Bronchial epithelial cell (primary cell): ENCODE measurements around the gene HMCN2. TPM values are rescaled to one million over a fixed set of nuclear protein-coding genes. Genes with fewer than 3 reads are reported as not detected.

Source experiments
- DNase-seq: peaks from one replicate; pipeline ENCODE4 v3.0.0-alpha.2; 2010; ENCODE audit warnings: low read depth
- FAIRE-seq: peaks from 2 replicates; lab custom pipeline; 2011; peaks lifted over from hg19 to GRCh38; lab: Jason Lieb, UNC
- H3K27me3 ChIP-seq: 2 replicates; pipeline ENCODE4 v1.5.1; 2011; ENCODE audit warnings: low read length; ENCODE audit not compliant: control insufficient read depth, insufficient read depth
- H3K36me3 ChIP-seq: 2 replicates; pipeline ENCODE4 v1.5.1; 2011; ENCODE audit warnings: low read length; ENCODE audit not compliant: control insufficient read depth, insufficient read depth
- H3K4me3 ChIP-seq: 2 replicates; pipeline ENCODE4 v1.5.1; 2011; ENCODE audit warnings: mild to moderate bottlenecking, low read depth, low read length, control low read depth
- total RNA-seq: library from RNA; depleted of rRNA; stranded (reverse); fragments of >200 nt; gene quantifications from 2 replicates; pipeline ENCODE4 v1.2.1, GENCODE V29; 2014
- TF ChIP-seq, protein P1 (sequence below): IDR thresholded peaks from 2 replicates; pipeline ENCODE4 v1.5.1; 2011; ENCODE audit warnings: mild to moderate bottlenecking, moderate library complexity, low read length, control low read depth, inconsistent platforms; ENCODE audit not compliant: insufficient read depth, severe bottlenecking

Gene HMCN2
- total RNA-seq, 1 donor from 2014 or later = under 0.01 TPM

DNA sequence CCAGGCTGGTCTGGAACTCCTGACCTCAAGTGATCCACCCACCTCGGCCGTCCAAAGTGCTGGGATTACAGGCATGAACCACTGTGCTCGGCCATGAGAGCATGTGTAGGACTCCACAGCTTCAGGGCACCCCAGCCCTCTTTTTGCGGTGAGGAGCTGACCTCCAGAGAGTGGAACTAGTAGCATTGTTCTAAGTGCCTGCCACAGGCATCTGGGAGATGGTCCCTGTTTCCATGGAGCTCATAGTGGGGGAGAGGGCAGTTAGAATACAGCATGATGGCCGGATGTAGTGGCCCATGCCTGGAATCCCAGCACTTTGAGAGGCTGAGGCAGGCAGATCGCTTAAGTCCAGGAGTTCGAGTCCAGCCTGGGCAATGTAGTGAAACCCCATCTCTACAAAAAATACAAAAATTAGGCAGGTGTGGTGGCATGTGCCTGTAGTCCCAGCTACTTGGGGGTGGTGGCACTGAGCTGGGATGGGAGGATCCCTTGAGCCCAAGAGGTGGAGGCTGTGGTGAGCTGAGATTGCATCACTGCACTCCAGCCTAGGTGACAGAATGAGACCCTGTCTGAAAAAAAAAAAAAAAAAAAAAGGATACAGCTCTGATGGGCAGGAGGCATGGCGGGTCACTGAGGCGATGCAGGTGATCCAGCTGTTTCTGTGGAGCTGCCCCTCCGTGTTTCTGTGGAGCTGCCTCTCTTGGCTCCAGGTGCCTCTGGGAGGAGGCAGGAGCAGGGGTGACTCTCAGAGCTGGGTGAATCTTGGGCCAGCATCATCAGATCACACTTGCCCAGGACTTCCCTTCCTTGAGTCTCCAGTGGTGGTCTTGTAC, 183.4 kb downstream of the HMCN2 start:
- FAIRE-seq (no peak), DNase-seq (no peak)
- no peaks in the 10 kb centered on the region for H3K27me3 ChIP-seq
- no peak overlapping the region for H3K4me3 ChIP-seq
- TF ChIP-seq, protein P1, sequence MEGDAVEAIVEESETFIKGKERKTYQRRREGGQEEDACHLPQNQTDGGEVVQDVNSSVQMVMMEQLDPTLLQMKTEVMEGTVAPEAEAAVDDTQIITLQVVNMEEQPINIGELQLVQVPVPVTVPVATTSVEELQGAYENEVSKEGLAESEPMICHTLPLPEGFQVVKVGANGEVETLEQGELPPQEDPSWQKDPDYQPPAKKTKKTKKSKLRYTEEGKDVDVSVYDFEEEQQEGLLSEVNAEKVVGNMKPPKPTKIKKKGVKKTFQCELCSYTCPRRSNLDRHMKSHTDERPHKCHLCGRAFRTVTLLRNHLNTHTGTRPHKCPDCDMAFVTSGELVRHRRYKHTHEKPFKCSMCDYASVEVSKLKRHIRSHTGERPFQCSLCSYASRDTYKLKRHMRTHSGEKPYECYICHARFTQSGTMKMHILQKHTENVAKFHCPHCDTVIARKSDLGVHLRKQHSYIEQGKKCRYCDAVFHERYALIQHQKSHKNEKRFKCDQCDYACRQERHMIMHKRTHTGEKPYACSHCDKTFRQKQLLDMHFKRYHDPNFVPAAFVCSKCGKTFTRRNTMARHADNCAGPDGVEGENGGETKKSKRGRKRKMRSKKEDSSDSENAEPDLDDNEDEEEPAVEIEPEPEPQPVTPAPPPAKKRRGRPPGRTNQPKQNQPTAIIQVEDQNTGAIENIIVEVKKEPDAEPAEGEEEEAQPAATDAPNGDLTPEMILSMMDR = no peak
- H3K36me3 ChIP-seq = no peaks in the 10 kb centered on the region

DNA sequence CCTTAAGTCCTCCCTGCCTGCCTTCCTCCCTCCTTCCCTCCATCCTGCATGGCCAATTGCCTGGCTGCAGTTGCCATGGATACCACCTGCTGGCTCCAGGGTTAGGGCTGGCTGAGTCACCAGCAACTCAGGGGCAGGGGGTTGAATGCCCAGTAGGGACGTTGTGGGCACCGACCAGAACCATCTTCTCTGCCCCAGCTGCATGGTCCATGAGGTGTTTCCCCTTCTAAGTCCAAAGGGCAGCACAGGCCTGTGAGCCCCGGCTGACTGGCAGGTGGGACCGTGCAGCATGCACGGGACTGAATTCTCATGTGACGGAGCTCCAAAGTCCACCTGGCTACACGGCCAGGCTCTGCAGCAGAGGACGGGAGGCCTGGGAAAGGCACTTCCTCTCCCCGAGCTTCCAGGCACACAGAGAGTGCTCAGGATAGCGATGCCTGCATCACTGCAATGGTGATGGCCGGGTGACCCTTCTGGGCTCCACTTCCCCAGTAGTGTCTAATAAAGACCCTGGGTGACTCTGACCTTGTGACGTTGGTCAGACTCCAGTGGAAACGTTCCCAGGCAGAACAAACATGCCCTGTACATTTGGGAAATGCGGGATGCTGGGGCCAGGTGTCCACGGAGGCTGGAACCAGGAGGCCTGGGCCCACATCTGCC, 184.9 kb downstream of the HMCN2 start:
- Histone ChIP-seq H3K36me3 (no peaks in the 10 kb centered on the region), H3K4me3 (no peak overlapping the region), H3K27me3 (no peaks in the 10 kb centered on the region)
- TF ChIP-seq, protein P1 = no peak
- DNase-seq (no peak), FAIRE-seq (peak; percentile 23)

DNA sequence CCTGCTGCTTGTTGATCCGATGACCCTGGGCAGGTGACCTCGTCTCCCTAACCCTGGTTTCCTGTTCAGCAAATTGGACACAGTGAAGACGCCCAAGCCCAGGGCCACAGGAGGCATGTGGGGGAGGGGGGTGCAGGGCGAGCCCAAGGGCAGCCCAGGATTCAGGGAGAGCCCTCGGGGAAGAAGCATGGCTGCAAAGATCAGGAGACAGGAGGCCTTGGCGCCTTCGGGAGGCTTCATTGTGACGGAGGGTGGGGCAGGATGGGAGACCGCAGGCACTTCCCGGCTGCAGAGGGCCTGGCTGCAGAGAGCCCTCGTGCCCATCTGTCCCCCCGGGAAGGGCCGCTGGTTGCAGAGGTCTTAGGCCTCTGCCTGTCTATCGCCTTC, 185.4 kb downstream of the HMCN2 start:
- no peak overlapping the region for H3K4me3 ChIP-seq
- FAIRE-seq = no peak
- TF ChIP-seq, protein P1 = no peak
- DNase-seq = no peak
- H3K36me3 ChIP-seq = no peaks in the 10 kb centered on the region
- H3K27me3 ChIP-seq = no peaks in the 10 kb centered on the region

DNA sequence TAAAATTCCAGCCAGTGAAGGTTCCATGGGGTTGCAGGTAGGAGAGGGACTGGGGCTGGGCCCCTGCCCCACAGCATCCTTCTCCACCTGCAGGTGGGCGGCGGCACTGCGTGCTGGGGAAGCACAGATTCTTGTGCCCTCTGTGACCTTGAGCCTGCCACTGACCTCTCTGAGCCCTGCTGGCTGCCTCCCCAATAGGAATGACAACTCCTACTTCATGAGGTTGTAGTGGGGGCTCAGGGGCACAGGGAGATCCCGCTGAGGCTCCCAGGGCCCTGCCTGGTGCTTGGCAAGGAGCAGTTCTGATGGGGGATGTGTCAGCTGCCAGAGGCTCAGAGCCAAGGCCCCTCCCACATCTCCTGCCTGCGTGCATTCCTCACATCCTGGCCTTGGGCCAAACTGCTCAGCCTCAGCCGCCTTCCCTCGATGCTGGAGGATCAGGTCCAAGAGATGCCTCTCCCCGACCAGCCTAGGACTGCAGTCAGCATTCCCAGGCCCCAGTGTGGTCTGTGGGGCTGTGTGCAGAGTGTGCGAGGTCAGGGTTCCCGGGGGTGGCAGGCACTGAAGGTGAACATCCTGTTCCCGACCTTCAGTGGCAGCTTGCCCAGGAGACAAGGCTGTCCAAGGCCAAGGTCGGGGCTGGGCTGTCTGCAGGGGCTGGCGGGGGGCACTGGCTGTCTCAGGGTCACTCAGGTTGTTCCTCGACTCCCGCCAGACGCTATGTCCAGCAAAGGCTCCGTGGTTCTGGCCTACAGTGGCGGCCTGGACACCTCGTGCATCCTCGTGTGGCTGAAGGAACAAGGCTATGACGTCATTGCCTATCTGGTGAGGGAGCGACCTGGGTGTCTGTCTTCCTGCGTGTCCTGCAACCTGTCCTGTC, 186.2 kb downstream of the HMCN2 start:
- TF ChIP-seq, protein P1 = peak; percentile 83
- H3K27me3 ChIP-seq = no peaks in the 10 kb centered on the region
- DNase-seq (peak; percentile 85), FAIRE-seq (no peak)
- no peaks in the 10 kb centered on the region for H3K36me3 ChIP-seq
- no peak overlapping the region for H3K4me3 ChIP-seq

DNA sequence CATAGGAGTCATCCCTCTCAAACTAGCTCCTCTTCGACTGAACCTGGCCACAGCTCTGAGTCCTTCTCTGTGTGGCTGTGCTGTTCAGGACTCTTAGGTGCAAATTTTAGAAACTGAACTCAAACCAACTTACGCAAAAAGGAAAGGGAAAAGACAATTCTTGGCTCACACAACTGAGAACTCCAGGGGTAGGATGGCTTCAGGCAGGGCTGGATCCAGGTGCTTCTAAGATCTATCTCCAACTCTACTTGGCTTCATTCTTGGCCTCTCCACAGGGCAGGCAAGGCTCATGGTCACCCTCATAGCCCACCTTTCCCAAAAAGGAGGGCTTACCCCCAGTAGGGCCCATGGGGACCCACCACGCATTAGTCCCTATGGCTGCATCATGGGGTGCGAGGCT, 187.3 kb downstream of the HMCN2 start:
- Histone ChIP-seq H3K4me3 (no peak overlapping the region), H3K36me3 (no peaks in the 10 kb centered on the region), H3K27me3 (no peaks in the 10 kb centered on the region)
- FAIRE-seq (peak; percentile 77), DNase-seq (no peak)
- TF ChIP-seq, protein P1 = no peak
